ENCODE data around the gene MCM10. TPM values are rescaled to one million over a fixed set of nuclear protein-coding genes. Genes with fewer than 3 reads are reported as not detected.

MCM10 gene
- total and polyA plus RNA-seq, 8 donors, result 0.31 to 7.6 (median 2.9) TPM

GRCh38 chr10:13139150-13139549 lies 22.2 kb upstream of the MCM10 start:
- H3K36me3 ChIP-seq, result peaks cover 47 to 95% (median 92%) of the 10 kb centered on the region in 4 donors
- TF ChIP-seq POLR2AphosphoS5 (IDR thresholded peaks at IDR 0.05), result no peak
- no peak for TF ChIP-seq POLR2A (IDR thresholded peaks at IDR 0.05)
- no peak for TF ChIP-seq CTCF (IDR thresholded peaks at IDR 0.05)
- TF ChIP-seq EP300 (IDR thresholded peaks at IDR 0.05), result no peak
- H3K4me1 ChIP-seq, result no peaks in the 10 kb centered on the region
- no peak for DNase-seq
- WGBS, 5 donors, result 74 to 86% (median 81%) methylated on average over 7 of the region's 7 CpGs
- intact Hi-C loops (cut with DNase I; ENCODE audit: low total_unique reads), result no loop called here
- no peak overlapping the region for H3K27ac ChIP-seq
- H3K9me3 ChIP-seq, result no peaks in the 10 kb centered on the region
- H3K4me3 ChIP-seq, result no peak overlapping the region
- H3K27me3 ChIP-seq, result no peaks in the 10 kb centered on the region

DNA sequence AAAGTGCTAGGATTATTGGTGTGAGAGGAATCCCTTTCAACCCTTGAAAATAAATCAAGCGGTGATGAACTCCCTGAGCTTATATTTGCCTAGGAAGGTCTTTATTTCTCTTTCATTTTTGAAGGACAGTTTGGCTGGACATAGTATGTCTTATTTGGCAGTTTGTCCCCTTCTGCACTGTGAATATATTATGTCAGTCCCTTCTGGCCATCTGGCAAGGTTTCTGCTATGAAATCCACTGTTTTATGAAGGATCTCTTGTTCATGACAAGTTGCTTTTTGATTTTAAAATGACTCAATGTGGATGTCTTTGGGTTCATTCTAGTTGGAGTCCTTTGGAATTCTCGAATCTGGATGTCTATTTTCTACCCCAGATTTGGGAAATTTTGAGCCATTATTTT lies 21.7 kb upstream of the MCM10 start:
- no peaks in the 10 kb centered on the region for H3K4me1 ChIP-seq
- H3K36me3 ChIP-seq, result peaks cover 42 to 94% (median 91%) of the 10 kb centered on the region in 4 donors
- intact Hi-C loops (cut with DNase I; ENCODE audit: low total_unique reads), result no loop called here
- no peak for TF ChIP-seq EP300 (IDR thresholded peaks at IDR 0.05)
- TF ChIP-seq CTCF (IDR thresholded peaks at IDR 0.05), result no peak
- H3K27ac ChIP-seq, result no peak overlapping the region
- H3K4me3 ChIP-seq, result no peak overlapping the region
- DNase-seq, result no peak
- no peaks in the 10 kb centered on the region for H3K9me3 ChIP-seq
- H3K27me3 ChIP-seq, result no peaks in the 10 kb centered on the region
- WGBS, 5 donors, result 84 to 95% (median 93%) methylated on average over 2 of the region's 2 CpGs

GRCh38 chr10:13140627-13141190 lies 20.6 kb upstream of the MCM10 start:
- Histone ChIP-seq H3K4me3 (no peak overlapping the region), H3K27me3 (no peaks in the 10 kb centered on the region), H3K27ac (no peak overlapping the region), H3K36me3 (peaks cover 32 to 84% (median 80%) of the 10 kb centered on the region in 4 donors), H3K4me1 (no peaks in the 10 kb centered on the region), H3K9me3 (no peaks in the 10 kb centered on the region)
- TF ChIP-seq POLR2A (IDR thresholded peaks at IDR 0.05) (no peak), CTCF (IDR thresholded peaks at IDR 0.05) (no peak), EP300 (IDR thresholded peaks at IDR 0.05) (no peak), POLR2AphosphoS5 (IDR thresholded peaks at IDR 0.05) (no peak)
- 77 to 95% (median 88%) methylated on average over 4 of the region's 4 CpGs for WGBS, 5 donors
- DNase-seq, result no peak
- intact Hi-C loops (cut with DNase I; ENCODE audit: low total_unique reads), result no loop called here

DNA sequence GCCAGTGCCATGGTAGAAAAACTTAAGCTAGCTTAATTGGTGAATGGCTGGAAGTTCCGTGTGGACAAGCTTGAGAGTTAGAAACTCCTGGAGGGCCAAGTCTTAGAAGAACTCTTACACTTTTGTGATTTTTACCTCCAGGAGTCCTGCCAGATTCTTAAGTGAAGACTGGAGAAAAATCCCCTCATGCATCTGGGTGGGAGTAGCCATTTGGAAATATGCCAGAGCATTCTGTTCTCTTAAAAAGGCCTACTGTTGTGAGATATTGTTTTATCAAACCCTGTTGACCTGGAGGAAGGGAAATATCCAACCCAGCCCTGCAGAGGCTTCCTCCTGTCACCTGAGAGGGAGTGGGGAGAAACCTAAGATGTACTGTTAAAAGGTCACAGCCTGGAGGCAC lies 17.6 kb upstream of the MCM10 start:
- H3K9me3 ChIP-seq, result peaks cover 0 to 9% (median 0%) of the 10 kb centered on the region in 4 donors
- intact Hi-C loops (cut with DNase I; ENCODE audit: low total_unique reads), result no loop called here
- no peaks in the 10 kb centered on the region for H3K4me1 ChIP-seq
- H3K27ac ChIP-seq, result no peak overlapping the region
- 90 to 97% (median 94%) methylated on average over 1 of the region's 1 CpG for WGBS, 5 donors
- no peaks in the 10 kb centered on the region for H3K27me3 ChIP-seq
- H3K4me3 ChIP-seq, result no peak overlapping the region
- no peak for TF ChIP-seq POLR2AphosphoS5 (IDR thresholded peaks at IDR 0.05)
- no peak for TF ChIP-seq POLR2A (IDR thresholded peaks at IDR 0.05)
- TF ChIP-seq CTCF (IDR thresholded peaks at IDR 0.05), result no peak
- TF ChIP-seq EP300 (IDR thresholded peaks at IDR 0.05), result no peak
- no peak for DNase-seq
- peaks cover 14 to 53% (median 50%) of the 10 kb centered on the region in 4 donors for H3K36me3 ChIP-seq
